Stimulated activated CD8-positive, alpha-beta memory T cell treated with anti-CD3 and anti-CD28 coated beads, Interleukin-7, amount 100 ng/mL, for 48 hours (primary cell): ENCODE data around the gene MCF2L2.
"Not testable (repeated sequence)": the region's sequence is repeated elsewhere in the genome, so short reads cannot be mapped to it uniquely, and the experiment has no call there.

Experiments used
- DNase-seq, 2 donors: peaks; one replicate each; pipeline ENCODE4 v3.0.0-alpha.2; 2020; ENCODE audit warnings: low read depth in 1 of 2; ENCODE audit errors: extremely low read depth in 1 of 2

Gene MCF2L2

GRCh38 chr3:183396662-183397391, 31.6 kb downstream of the MCF2L2 start:
- DNase-seq: no peak

GRCh38 chr3:183394150-183394549, 34.3 kb downstream of the MCF2L2 start:
- DNase-seq: no peak

- DNase-seq: no peak
Observed at GRCh38 chr3:183393625-183394024, 34.8 kb downstream of the MCF2L2 start.

GRCh38 chr3:183392186-183393034, 36.0 kb downstream of the MCF2L2 start:
- no peak for DNase-seq

- DNase-seq: no peak
Observed at GRCh38 chr3:183391460-183391859, 37.0 kb downstream of the MCF2L2 start.

- DNase-seq: no peak
Observed at GRCh38 chr3:183390844-183391243, 37.6 kb downstream of the MCF2L2 start.

GRCh38 chr3:183388213-183388895, 40.1 kb downstream of the MCF2L2 start:
- DNase-seq: no peak

- DNase-seq: no peak
Observed at GRCh38 chr3:183387797-183388196, 40.6 kb downstream of the MCF2L2 start.

- DNase-seq: no peak
Observed at GRCh38 chr3:183386651-183387050, 41.8 kb downstream of the MCF2L2 start.

- DNase-seq: peak in 1 of 2 donors; percentile 13
Observed at GRCh38 chr3:183385698-183386613, 42.5 kb downstream of the MCF2L2 start.

GRCh38 chr3:183381673-183382072, 46.7 kb downstream of the MCF2L2 start:
- DNase-seq: no peak

- DNase-seq: peak in 1 of 2 donors; percentile 10
Observed at GRCh38 chr3:183381179-183381578, 47.2 kb downstream of the MCF2L2 start.

GRCh38 chr3:183378951-183379350, 49.5 kb downstream of the MCF2L2 start:
- no peak for DNase-seq

GRCh38 chr3:183378545-183378944, 49.9 kb downstream of the MCF2L2 start:
- DNase-seq: no peak

GRCh38 chr3:183378008-183378407, 50.4 kb downstream of the MCF2L2 start:
- DNase-seq: no peak

- peak in 1 of 2 donors; percentile 30 for DNase-seq
Observed at GRCh38 chr3:183377307-183377959, 51.0 kb downstream of the MCF2L2 start.

- DNase-seq: no peak
Observed at GRCh38 chr3:183375787-183376186, 52.6 kb downstream of the MCF2L2 start.

GRCh38 chr3:183375337-183375736, 53.1 kb downstream of the MCF2L2 start:
- no peak for DNase-seq

- no peak for DNase-seq
Observed at GRCh38 chr3:183372911-183373310, 55.5 kb downstream of the MCF2L2 start.

GRCh38 chr3:183371600-183371968, 56.8 kb downstream of the MCF2L2 start:
- DNase-seq: not testable (repeated sequence)
